Large intestine (tissue), 3 donors: Measurements from ENCODE around the gene TRPM8. TPM values are rescaled to one million over a fixed set of nuclear protein-coding genes. Genes with fewer than 3 reads are reported as not detected.

Source experiments
- DNase-seq, 2 donors: peaks; one replicate each; pipeline versions ENCODE4 v3.0.0 to v3.0.0-alpha.2; 2013
- H3K27ac ChIP-seq: one replicate; pipeline ENCODE4 v1.5.1; 2013; ENCODE audit warnings: low read length
- H3K27me3 ChIP-seq: 2 replicates; pipeline ENCODE4 v1.6.1; 2013; ENCODE audit warnings: low read length; ENCODE audit not compliant: control insufficient read depth, insufficient read depth
- H3K36me3 ChIP-seq: 2 replicates; pipeline ENCODE4 v1.6.1; 2013; ENCODE audit warnings: low read length; ENCODE audit not compliant: control insufficient read depth, insufficient read depth
- H3K4me1 ChIP-seq: one replicate; pipeline ENCODE4 v1.6.1; 2013; ENCODE audit warnings: low read length; ENCODE audit not compliant: control insufficient read depth, insufficient read depth
- H3K4me3 ChIP-seq: one replicate; pipeline ENCODE4 v1.5.1; 2013; ENCODE audit warnings: low read length
- H3K9me3 ChIP-seq: one replicate; pipeline ENCODE4 v1.6.1; 2013; ENCODE audit warnings: mild to moderate bottlenecking, low read depth, low read length, moderate library complexity; ENCODE audit not compliant: control insufficient read depth
- WGBS: methylation state at CpG from one replicate; pipeline ENCODE4 v1.1.5; 2013; ENCODE audit warnings: low lambda C conversion rate; ENCODE audit not compliant: insufficient coverage; 5-methylcytosine and 5-hydroxymethylcytosine counted together
- polyA plus RNA-seq: library from polyadenylated mRNA; unstranded; fragments of 120-200 nt; gene quantifications from one replicate; pipeline ENCODE4 v1.2.1, GENCODE V29; 2013

Gene TRPM8
- polyA plus RNA-seq, 1 donor, result 0.15 TPM

DNA sequence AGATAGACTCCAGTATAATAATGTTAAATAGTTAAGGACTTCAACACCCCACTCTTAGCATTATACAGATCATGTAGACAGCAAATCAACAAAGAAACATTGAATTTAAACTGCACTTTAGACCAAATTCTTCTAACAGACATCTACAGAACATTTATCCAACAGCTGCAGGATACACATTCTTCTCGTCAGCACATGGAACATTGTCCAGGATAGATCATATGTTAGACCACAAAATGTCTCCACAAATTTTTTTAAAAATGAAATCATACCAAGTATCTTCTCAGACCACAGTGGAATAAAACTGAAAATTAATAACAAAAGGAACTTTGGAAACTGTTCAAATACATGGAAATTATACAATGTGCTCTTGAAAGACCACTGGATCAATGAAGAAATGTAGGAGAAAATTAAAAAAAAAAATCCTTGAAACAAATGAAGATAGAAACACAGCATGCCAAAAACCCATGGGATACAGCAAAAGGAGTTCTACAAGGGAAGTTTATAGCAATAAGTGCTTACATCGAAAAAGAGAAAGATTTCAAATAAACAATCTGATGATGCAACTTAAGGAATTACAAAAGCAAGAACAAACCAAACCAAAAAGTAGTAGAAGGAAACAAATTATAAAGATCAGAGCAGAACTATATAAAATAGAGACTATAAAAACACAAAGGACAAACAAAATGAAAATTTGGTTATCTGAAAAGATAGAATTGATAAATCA is 121.1 kb downstream of the TRPM8 start:
- no peak overlapping the region for H3K27ac ChIP-seq
- H3K27me3 ChIP-seq, result no peaks in the 10 kb centered on the region
- peaks cover 9% of the 10 kb centered on the region for H3K9me3 ChIP-seq
- no peaks in the 10 kb centered on the region for H3K36me3 ChIP-seq
- DNase-seq, result no peak
- 88% methylated on average over 1 of the region's 2 CpGs for WGBS
- H3K4me1 ChIP-seq, result no peaks in the 10 kb centered on the region
- no peak overlapping the region for H3K4me3 ChIP-seq

DNA sequence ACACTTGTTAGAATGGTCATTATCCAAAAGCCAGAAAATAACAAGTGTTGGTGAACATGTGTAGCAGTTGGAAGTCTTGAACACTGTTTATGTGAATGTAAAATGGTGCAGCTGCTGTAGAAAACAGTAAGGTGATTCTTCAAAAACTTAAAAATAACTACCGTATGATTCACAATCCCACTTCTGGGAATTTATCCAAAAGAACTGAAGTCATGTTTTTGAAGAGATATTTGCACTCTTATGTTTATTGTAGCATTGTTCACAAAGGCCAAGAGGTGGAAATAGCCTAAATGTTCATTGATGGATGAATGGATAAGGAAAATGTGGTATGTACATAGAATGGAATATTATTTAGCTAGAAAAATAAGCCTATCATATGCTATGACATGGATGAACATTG is 127.0 kb downstream of the TRPM8 start:
- DNase-seq, result no peak
- WGBS, result 80% methylated on average over 1 of the region's 1 CpG
- H3K36me3 ChIP-seq, result no peaks in the 10 kb centered on the region

DNA sequence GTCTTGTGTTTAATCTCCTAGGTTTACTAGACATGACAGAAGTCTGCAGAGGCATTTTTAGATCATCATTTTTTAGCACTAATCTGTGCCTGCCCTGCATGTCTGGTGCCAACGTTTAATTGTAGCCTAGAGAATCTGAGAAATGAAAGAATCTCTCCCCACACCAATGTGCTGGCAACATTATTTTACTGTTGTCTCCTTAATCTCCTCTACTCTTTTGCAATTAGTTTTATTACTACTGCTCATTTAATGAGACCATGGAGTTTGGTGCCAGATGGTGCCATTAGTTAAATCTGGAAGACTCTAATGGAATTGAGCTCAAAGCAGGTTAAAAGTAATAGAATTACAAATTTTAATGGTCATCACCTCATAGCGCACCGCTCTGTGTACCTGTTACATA is 129.3 kb downstream of the TRPM8 start:
- Histone ChIP-seq H3K27me3 (peaks cover 7% of the 10 kb centered on the region), H3K36me3 (no peaks in the 10 kb centered on the region), H3K4me3 (no peak overlapping the region), H3K4me1 (no peaks in the 10 kb centered on the region), H3K27ac (no peak overlapping the region), H3K9me3 (no peaks in the 10 kb centered on the region)
- no peak for DNase-seq
- WGBS, result no CpG with 5 or more reads among the region's 3 CpGs

More for the DNA sequence above, 127.0 kb downstream of the TRPM8 start:
- peaks cover 4% of the 10 kb centered on the region for H3K27me3 ChIP-seq
- H3K27ac ChIP-seq, result no peak overlapping the region
- no peaks in the 10 kb centered on the region for H3K9me3 ChIP-seq
- no peaks in the 10 kb centered on the region for H3K4me1 ChIP-seq
- no peak overlapping the region for H3K4me3 ChIP-seq

DNA sequence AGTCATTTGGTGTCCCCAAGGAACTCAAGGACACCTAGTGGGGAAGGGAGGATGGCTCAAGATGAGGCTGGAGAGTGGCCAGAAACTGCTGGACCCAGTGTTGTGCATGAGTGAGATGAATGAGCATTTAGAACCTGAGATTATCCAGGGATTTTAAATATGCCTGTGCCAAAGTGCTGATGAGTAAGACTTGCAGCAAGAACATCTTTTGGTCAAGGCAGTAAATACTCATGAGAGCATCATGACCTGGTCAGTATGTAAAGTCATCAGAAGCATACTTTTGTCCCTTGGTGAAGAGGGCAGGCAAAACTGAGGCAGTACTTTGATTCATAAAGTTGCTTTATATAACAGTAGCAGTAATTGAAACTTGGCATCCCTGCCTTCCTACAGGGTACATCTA is 130.2 kb downstream of the TRPM8 start:
- no peaks in the 10 kb centered on the region for H3K9me3 ChIP-seq
- H3K4me1 ChIP-seq, result no peaks in the 10 kb centered on the region
- H3K4me3 ChIP-seq, result no peak overlapping the region
- DNase-seq, result no peak
- peaks cover 7% of the 10 kb centered on the region for H3K27me3 ChIP-seq
- H3K36me3 ChIP-seq, result no peaks in the 10 kb centered on the region
- no peak overlapping the region for H3K27ac ChIP-seq

GRCh38 chr2:234048049-234048448 is 130.9 kb downstream of the TRPM8 start:
- no peak for DNase-seq

GRCh38 chr2:234050455-234051135 is 133.4 kb downstream of the TRPM8 start, which contains the start of gene SPP2:
Gene SPP2 (plus strand): TSS chr2:234050702. CDS start chr2:234050787, 85 bp downstream.
- peaks cover 8% of the 10 kb centered on the region for H3K27me3 ChIP-seq
- H3K4me3 ChIP-seq, result no peak within 1 kb of the TSS
- no peaks in the 10 kb centered on the region for H3K9me3 ChIP-seq
- DNase-seq, result no peak
- WGBS, result 20% methylated on average over 1 of the region's 9 CpGs
- H3K27ac ChIP-seq, result no peak within 1 kb of the TSS
- no peaks in the 10 kb centered on the region for H3K36me3 ChIP-seq
- no peaks in the 10 kb centered on the region for H3K4me1 ChIP-seq

More at GRCh38 chr2:234048049-234048448, 130.9 kb downstream of the TRPM8 start:
- Histone ChIP-seq H3K4me3 (no peak overlapping the region), H3K9me3 (no peaks in the 10 kb centered on the region), H3K27ac (no peak overlapping the region), H3K27me3 (peaks cover 7% of the 10 kb centered on the region), H3K4me1 (no peaks in the 10 kb centered on the region), H3K36me3 (no peaks in the 10 kb centered on the region)
- WGBS, result no CpG with 5 or more reads among the region's 4 CpGs

DNA sequence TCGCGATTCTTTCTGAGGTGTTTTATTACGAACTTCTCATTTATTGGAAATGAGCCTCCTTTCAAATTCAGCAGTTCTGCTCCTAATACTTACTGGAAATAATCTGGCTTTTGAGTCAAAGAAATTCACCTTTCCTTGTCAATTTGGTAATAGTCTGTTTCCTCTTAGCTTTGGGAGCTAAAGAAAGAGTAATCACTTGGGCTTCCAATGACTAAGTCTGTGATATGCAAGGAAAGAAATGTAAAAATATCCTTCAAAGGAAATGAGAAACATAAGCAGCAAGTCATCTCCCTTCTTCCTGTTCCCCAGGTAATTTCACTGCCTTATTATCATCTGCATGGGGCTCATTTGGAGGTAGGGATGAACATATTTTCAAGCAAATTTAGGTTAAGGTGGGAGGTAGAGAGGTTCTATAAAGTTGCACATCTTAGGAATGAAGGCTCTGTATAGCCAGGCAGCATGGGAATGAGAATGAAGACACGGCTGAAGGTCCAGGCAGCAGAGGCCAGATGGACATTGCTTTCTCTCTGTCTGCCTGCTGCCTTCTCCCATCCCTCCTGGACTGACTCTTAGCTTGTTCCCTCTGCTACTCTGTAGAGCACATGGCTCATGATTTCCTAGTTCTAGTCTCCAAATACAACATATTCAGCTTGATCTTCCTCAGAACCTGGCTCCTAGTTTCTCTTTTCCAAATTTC is 134.3 kb downstream of the TRPM8 start:
- no peak overlapping the region for H3K4me3 ChIP-seq
- H3K36me3 ChIP-seq, result no peaks in the 10 kb centered on the region
- DNase-seq, result no peak
- peaks cover 6% of the 10 kb centered on the region for H3K27me3 ChIP-seq
- no peaks in the 10 kb centered on the region for H3K9me3 ChIP-seq
- 96% methylated on average over 3 of the region's 4 CpGs for WGBS
- no peaks in the 10 kb centered on the region for H3K4me1 ChIP-seq
- H3K27ac ChIP-seq, result no peak overlapping the region

DNA sequence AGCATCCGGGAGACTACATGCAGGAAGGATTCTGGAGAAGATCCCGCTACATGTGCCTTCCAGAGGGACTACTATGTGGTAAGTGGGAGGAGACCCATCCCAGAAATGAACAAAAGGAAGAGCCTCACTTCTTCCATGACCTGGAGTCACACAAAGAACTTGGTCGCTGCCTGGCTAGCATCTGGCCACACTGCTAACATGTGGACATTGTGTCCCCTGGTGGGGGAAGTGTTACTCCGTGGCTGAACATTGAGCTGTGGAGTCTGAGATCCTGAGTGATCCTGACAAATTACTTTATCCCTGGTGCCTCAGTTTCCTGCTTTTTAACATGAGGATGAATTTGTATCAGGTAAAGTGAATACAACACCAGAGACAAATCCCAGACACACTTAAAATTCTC is 141.7 kb downstream of the TRPM8 start:
- H3K36me3 ChIP-seq, result no peaks in the 10 kb centered on the region
- 100% methylated on average over 1 of the region's 4 CpGs for WGBS
- H3K27ac ChIP-seq, result no peak overlapping the region
- H3K4me3 ChIP-seq, result no peak overlapping the region
- DNase-seq, result no peak
- no peaks in the 10 kb centered on the region for H3K4me1 ChIP-seq
- peaks cover 10% of the 10 kb centered on the region for H3K27me3 ChIP-seq
- no peaks in the 10 kb centered on the region for H3K9me3 ChIP-seq

DNA sequence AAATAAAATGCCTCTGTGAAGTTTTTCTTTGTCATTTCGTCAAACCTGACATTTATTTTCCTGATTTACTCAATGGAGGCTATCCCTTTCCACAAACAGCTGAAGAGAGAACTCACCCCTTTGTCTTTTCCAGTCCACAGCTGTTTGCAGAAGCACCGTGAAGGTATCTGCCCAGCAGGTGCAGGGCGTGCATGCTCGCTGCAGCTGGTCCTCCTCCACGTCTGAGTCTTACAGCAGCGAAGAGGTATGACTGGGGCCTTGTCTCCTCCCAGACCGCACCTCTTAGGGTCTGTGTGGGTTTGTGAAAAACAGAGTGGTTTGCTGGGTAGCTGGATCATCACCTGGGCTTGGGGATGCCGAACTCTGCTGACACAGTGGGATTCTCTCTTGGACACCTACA is 143.1 kb downstream of the TRPM8 start:
- Histone ChIP-seq H3K27me3 (peaks cover 8% of the 10 kb centered on the region), H3K4me1 (no peaks in the 10 kb centered on the region), H3K27ac (no peak overlapping the region), H3K36me3 (no peaks in the 10 kb centered on the region), H3K4me3 (no peak overlapping the region), H3K9me3 (no peaks in the 10 kb centered on the region)
- 67% methylated on average over 1 of the region's 8 CpGs for WGBS
- DNase-seq, result no peak

- WGBS, result 100% methylated on average over 1 of the region's 6 CpGs
- Histone ChIP-seq H3K27me3 (peaks cover 8% of the 10 kb centered on the region), H3K9me3 (no peaks in the 10 kb centered on the region), H3K4me1 (no peaks in the 10 kb centered on the region), H3K36me3 (no peaks in the 10 kb centered on the region), H3K27ac (no peak overlapping the region), H3K4me3 (no peak overlapping the region)
- no peak for DNase-seq
Measured at GRCh38 chr2:234061624-234062257, 144.6 kb downstream of the TRPM8 start.
